K562 (cell line): ENCODE results near the gene GALNT13. TPM values are rescaled to one million over a fixed set of nuclear protein-coding genes. Genes with fewer than 3 reads are reported as not detected.

Experiments
- ATAC-seq: fragments of 200-7000 bp; cut with Tn5 transposase; 3 replicates; pipeline ENCODE4 v1.9.1; 2020; ENCODE audit warnings: moderate library complexity
- BruUV-seq: library from RNA; stranded (reverse); fragments of 400-500 nt; replicated peaks from 2 replicates; lab custom pipeline; 2021; lab: Mats Ljungman, UMichigan
- CTCF ChIA-PET: fragments of 300-600 bp; formaldehyde crosslinking; extraction: SDS; loops from one replicate; lab custom pipeline; 2021; ENCODE audit warnings: low intra/inter-chr PET ratio; lab: Yijun Ruan, JAX
- POLR2A ChIA-PET: fragments of 300-600, 350-650 bp; sonication (Branson Sonifier 250); formaldehyde crosslinking; extraction: SDS; loops from one replicate; lab custom pipeline; 2021; ENCODE audit warnings: antibody characterized with exemption, inconsistent platforms; lab: Yijun Ruan, JAX
- DNase-seq, 4 experiments: peaks; one replicate each; pipeline versions ENCODE4 v3.0.0 to v3.0.0-alpha.2; 2011 to 2018; ENCODE audit warnings: low spot score in 3 of 4, mixed read lengths in 3 of 4; ENCODE audit errors: extremely low read depth in 1 of 4
- FAIRE-seq: peaks from 2 replicates; lab custom pipeline; 2011; peaks lifted over from hg19 to GRCh38; lab: Jason Lieb, UNC
- H2AFZ ChIP-seq: 2 replicates; pipeline ENCODE4 v1.6.0; 2011; ENCODE audit warnings: low read depth, low read length, control low read depth, inconsistent platforms
- H3K27ac ChIP-seq: fragments of 200-600 bp; 3 replicates; pipeline ENCODE4 v1.8.0; 2011; ENCODE audit warnings: low read depth, mild to moderate bottlenecking, control low read depth, inconsistent platforms, low read length, moderate library complexity, mixed read lengths; ENCODE audit errors: extremely low read depth
- H3K27me3 ChIP-seq, 2 experiments: fragments of 300-600 bp in 1 of 2; 2 replicates in 1 of 2; 3 replicates in 1 of 2; pipeline versions ENCODE4 v1.6.0 to v1.8.0; 2011; ENCODE audit warnings: inconsistent platforms in 2 of 2, low read length in 2 of 2, mild to moderate bottlenecking in 1 of 2, mixed read lengths in 1 of 2, moderate library complexity in 1 of 2; ENCODE audit not compliant: control insufficient read depth in 2 of 2, insufficient read depth in 2 of 2
- H3K36me3 ChIP-seq: fragments of 300-600 bp; 3 replicates; pipeline ENCODE4 v1.8.0; 2011; ENCODE audit warnings: mild to moderate bottlenecking, low read length, inconsistent platforms; ENCODE audit not compliant: control insufficient read depth, insufficient read depth
- H3K4me1 ChIP-seq, 2 experiments: fragments of 200-600 bp in 1 of 2; replicated peaks in 1 of 2; 2 replicates in 1 of 2; 3 replicates in 1 of 2; pipeline versions ENCODE4 v1.5.1 to v1.8.0; 2011; ENCODE audit warnings: inconsistent platforms in 2 of 2, low read length in 2 of 2, mild to moderate bottlenecking in 1 of 2, mixed read lengths in 1 of 2, moderate library complexity in 1 of 2; ENCODE audit not compliant: control insufficient read depth in 2 of 2, insufficient read depth in 2 of 2
- H3K4me2 ChIP-seq: 2 replicates; pipeline ENCODE4 v1.6.1; 2011; ENCODE audit warnings: low read length, control low read depth, inconsistent platforms, mixed read lengths; ENCODE audit not compliant: insufficient read depth
- H3K4me3 ChIP-seq: fragments of 200-600 bp; sonication (generic), shearing (Covaris generic); 2 replicates; pipeline ENCODE4 v1.5.1; 2016; ENCODE audit warnings: control low read depth, inconsistent platforms
- H3K79me2 ChIP-seq: fragments of 200-600 bp; 3 replicates; pipeline ENCODE4 v1.8.0; 2011; ENCODE audit warnings: low read length, inconsistent platforms; ENCODE audit not compliant: control insufficient read depth, insufficient read depth
- H3K9ac ChIP-seq, 2 experiments: 2 replicates each; pipeline versions ENCODE4 v1.6.0 to v1.6.1; 2011; ENCODE audit warnings: low read depth in 2 of 2, low read length in 2 of 2, control low read depth in 1 of 2, inconsistent platforms in 1 of 2, mild to moderate bottlenecking in 1 of 2, mixed read lengths in 1 of 2; ENCODE audit not compliant: insufficient read depth in 1 of 2
- H3K9me1 ChIP-seq: one replicate; pipeline ENCODE4 v1.6.0; 2011; ENCODE audit warnings: inconsistent platforms, mild to moderate bottlenecking, low read length, moderate library complexity; ENCODE audit not compliant: control insufficient read depth, insufficient read depth
- H3K9me3 ChIP-seq: replicated peaks from 2 replicates; pipeline ENCODE4 v1.5.1; 2011; ENCODE audit warnings: low read depth, low read length, inconsistent platforms; ENCODE audit not compliant: control insufficient read depth, insufficient read depth
- H4K20me1 ChIP-seq: replicated peaks from 2 replicates; pipeline ENCODE4 v1.6.1; 2011; ENCODE audit warnings: low read length, inconsistent platforms, mixed read lengths; ENCODE audit not compliant: control insufficient read depth, insufficient read depth
- HDAC1 ChIP-seq, 2 experiments: fragments of 450-650 bp; IDR thresholded peaks; 2 replicates each; pipeline ENCODE4 v1.6.1; 2016 to 2017; ENCODE audit warnings: inconsistent platforms in 1 of 2, mild to moderate bottlenecking in 1 of 2, moderate library complexity in 1 of 2
- HMG20A ChIP-seq: fragments of 450-650 bp; formaldehyde crosslinking; conservative IDR thresholded peaks from 2 replicates; pipeline ENCODE4 v1.4.0; 2020; ENCODE audit warnings: mild to moderate bottlenecking, mixed read lengths
- HNRNPL ChIP-seq: fragments of 200-400 bp; formaldehyde crosslinking; IDR thresholded peaks from 2 replicates; pipeline ENCODE4 v1.6.1; 2017; ENCODE audit warnings: low read depth, mild to moderate bottlenecking, low read length
- KAT2B ChIP-seq: IDR thresholded peaks from one replicate; pipeline ENCODE4 v1.6.1; 2012; ENCODE audit warnings: low read depth, mild to moderate bottlenecking, control low read depth, inconsistent platforms, low read length, moderate library complexity
- KAT8 ChIP-seq: fragments of 450-650 bp; IDR thresholded peaks from 2 replicates; pipeline ENCODE4 v1.6.1; 2016; ENCODE audit warnings: low read depth, mild to moderate bottlenecking
- LEF1 ChIP-seq: fragments of 450-650 bp; IDR thresholded peaks from 2 replicates; pipeline ENCODE4 v1.6.1; 2016; ENCODE audit warnings: mild to moderate bottlenecking
- MXI1 ChIP-seq: IDR thresholded peaks from 2 replicates; pipeline ENCODE4 v1.6.1; 2011; ENCODE audit warnings: low read depth, mild to moderate bottlenecking, improper control_type of control experiment, low read length
- NFE2L1 ChIP-seq: fragments of 450-650 bp; IDR thresholded peaks from 2 replicates; pipeline ENCODE4 v1.6.1; 2016; ENCODE audit warnings: missing genetic modification characterization, low read depth, mild to moderate bottlenecking, missing compliant biosample characterization, moderate library complexity, borderline replicate concordance
- TBL1XR1 ChIP-seq, 2 experiments: IDR thresholded peaks; 2 replicates each; pipeline ENCODE4 v1.6.1; 2012; ENCODE audit warnings: improper control_type of control experiment in 2 of 2, low read length in 2 of 2, mild to moderate bottlenecking in 1 of 2
- TRIM28 ChIP-seq: fragments of 450-650 bp; IDR thresholded peaks from 2 replicates; pipeline ENCODE4 v1.6.1; 2017
- UBTF ChIP-seq, 2 experiments: IDR thresholded peaks; 2 replicates each; pipeline ENCODE4 v1.6.1; 2012; ENCODE audit warnings: improper control_type of control experiment in 2 of 2, low read depth in 2 of 2, low read length in 2 of 2, borderline replicate concordance in 1 of 2
- ZBTB7A ChIP-seq: IDR thresholded peaks from 2 replicates; pipeline ENCODE4 v1.6.1; 2011; ENCODE audit warnings: low read depth, mild to moderate bottlenecking, low read length, moderate library complexity, borderline replicate concordance; ENCODE audit not compliant: control insufficient read depth
- ZNF408 ChIP-seq: fragments of 250-450 bp; sonication (Bioruptor Pico); IDR thresholded peaks from 2 replicates; pipeline ENCODE4 v1.4.0; 2020; ENCODE audit warnings: low read depth, mild to moderate bottlenecking, moderate library complexity
- WGBS: fragments of 100-300 bp; shearing (Covaris generic); methylation state at CpG from one replicate; pipeline ENCODE4 v1.1.6; 2016; ENCODE audit warnings: low coverage, mixed read lengths; ENCODE audit not compliant: insufficient coverage; ENCODE audit errors: missing lambda C conversion rate; 5-methylcytosine and 5-hydroxymethylcytosine counted together
- in situ Hi-C: fragments of 300-500 bp; cut with MboI; formaldehyde crosslinking; loops from 4 replicates; pipeline ENCODE4 v1.15.0; 2018; ENCODE audit warnings: inconsistent platforms, mixed read lengths
- intact Hi-C: fragments of 100-400 bp; cut with micrococcal nuclease; formaldehyde crosslinking; loops from 2 replicates; pipeline ENCODE4 v1.14.2; 2022
- polyA plus RNA-seq, 8 experiments: library from polyadenylated mRNA; depleted of rRNA in 4 of 8; stranded (reverse) in 5 of 8; unstranded in 3 of 8; fragments of >200 nt; fragmentation: Nextera tagmentation in 2 of 8; fragmentation: Illumina TruSeq in 1 of 8; extraction: Ambion mirVana in 2 of 8; extraction: Trizol in 1 of 8; gene quantifications; 2 replicates each; pipeline versions ENCODE4 v1.2.1 to v1.2.3, GENCODE V29; 2011 to 2014; ENCODE audit warnings: inconsistent platforms in 1 of 8, missing spikeins in 1 of 8
- total RNA-seq, 7 experiments: library from RNA; depleted of rRNA in 6 of 7; stranded (reverse); fragments of >200 nt in 6 of 7; fragmentation: Illumina TruSeq in 2 of 7; extraction: Trizol in 2 of 7; gene quantifications; 2 replicates each; pipeline versions ENCODE4 v1.2.1 to v1.2.3, GENCODE V29; 2011 to 2021; ENCODE audit warnings: low replicate concordance in 1 of 7
- TF ChIP-seq, protein P1 (sequence below): sonication (generic); formaldehyde crosslinking; IDR thresholded peaks from 2 replicates; pipeline ENCODE4 v1.8.0; 2022; ENCODE audit warnings: missing genetic modification reagents, mild to moderate bottlenecking, moderate library complexity, borderline replicate concordance

GALNT13 gene
- total and polyA plus RNA-seq, 9 of the 15 experiments (the other 6 are each of a cell fraction or from before 2014, with no cell fraction given), result not detected

DNA sequence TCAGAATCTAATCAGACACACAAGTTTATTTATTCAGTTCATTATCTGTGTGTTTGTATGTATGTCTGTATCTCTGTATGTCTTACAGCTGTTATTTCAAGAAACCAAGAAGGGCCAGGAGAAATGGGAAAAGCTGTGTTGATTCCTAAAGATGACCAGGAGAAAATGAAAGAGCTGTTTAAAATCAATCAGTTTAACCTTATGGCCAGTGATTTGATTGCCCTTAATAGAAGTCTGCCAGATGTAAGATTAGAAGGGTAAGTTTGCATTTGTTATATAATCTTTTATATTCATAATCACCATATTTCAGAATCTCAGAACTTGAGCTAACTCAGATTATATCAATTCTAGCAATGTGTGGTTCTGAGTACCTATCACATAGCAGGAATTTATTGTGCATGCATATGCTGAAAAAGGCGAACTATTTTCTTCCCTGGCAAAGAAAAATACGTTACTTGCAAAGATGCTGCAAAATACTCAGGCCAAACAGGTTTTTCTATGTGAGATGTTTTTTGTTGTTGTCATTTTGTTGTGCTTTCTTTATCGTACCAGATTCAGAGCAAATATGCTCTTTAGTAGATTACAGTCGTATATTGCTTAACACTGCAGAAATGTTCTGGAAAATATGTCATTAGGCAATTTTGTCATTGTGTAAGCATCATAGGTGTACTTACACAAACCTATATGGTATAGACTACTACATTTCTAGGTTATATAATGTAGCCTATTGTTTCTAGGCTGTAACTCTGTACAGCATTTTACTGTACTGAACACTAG lies 268.7 kb downstream of the GALNT13 start:
- ATAC-seq, result no peak
- 2% methylated on average over 4 of the region's 4 CpGs for WGBS
- intact Hi-C loops, result no loop called here

More for the DNA sequence above, 268.7 kb downstream of the GALNT13 start:
- TF ChIP-seq KAT2B (no peak), MXI1 (no peak), NFE2L1 (no peak), ZBTB7A (no peak), HMG20A (no peak), LEF1 (no peak), KAT8 (no peak), TBL1XR1 (IDR thresholded peaks at IDR 0.05; ENCODE audit: low read length in 2 of 2) (no peak), UBTF (IDR thresholded peaks at IDR 0.05; ENCODE audit: borderline replicate concordance in 1 of 2, low read depth in 2 of 2, low read length in 2 of 2) (no peak), HDAC1 (IDR thresholded peaks at IDR 0.05) (no peak), HNRNPL (no peak), ZNF408 (no peak), TRIM28 (no peak)
- TF ChIP-seq, protein P1, sequence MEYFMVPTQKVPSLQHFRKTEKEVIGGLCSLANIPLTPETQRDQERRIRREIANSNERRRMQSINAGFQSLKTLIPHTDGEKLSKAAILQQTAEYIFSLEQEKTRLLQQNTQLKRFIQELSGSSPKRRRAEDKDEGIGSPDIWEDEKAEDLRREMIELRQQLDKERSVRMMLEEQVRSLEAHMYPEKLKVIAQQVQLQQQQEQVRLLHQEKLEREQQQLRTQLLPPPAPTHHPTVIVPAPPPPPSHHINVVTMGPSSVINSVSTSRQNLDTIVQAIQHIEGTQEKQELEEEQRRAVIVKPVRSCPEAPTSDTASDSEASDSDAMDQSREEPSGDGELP (CRISPR knock-in tag), result no peak
- Histone ChIP-seq H3K9me1 (no peaks in the 10 kb centered on the region), H4K20me1 (no peaks in the 10 kb centered on the region), H3K79me2 (no peaks in the 10 kb centered on the region), H3K4me1 (no peaks in the 10 kb centered on the region), H3K4me2 (no peak overlapping the region), H3K27ac (no peak overlapping the region), H3K9me3 (no peaks in the 10 kb centered on the region), H3K27me3 (no peaks in the 10 kb centered on the region), H2AFZ (no peak overlapping the region), H3K9ac (no peak overlapping the region), H3K36me3 (no peaks in the 10 kb centered on the region), H3K4me3 (no peak overlapping the region)
- no peak for DNase-seq
- no peak for FAIRE-seq
- CTCF ChIA-PET, result no interaction called here
- no TSS peak for BruUV-seq
- POLR2A ChIA-PET, result no interaction called here
- in situ Hi-C loops, result no loop called here
